Uterus (tissue), 4 donors: ENCODE results near the gene LILRA5. TPM values are rescaled to one million over a fixed set of nuclear protein-coding genes. Genes with fewer than 3 reads are reported as not detected.

Experiments used
- DNase-seq, 2 donors: peaks; one replicate each; pipeline ENCODE4 v3.0.0-alpha.2; 2019 to 2020
- H3K27ac ChIP-seq, 2 donors: fragments of 200-600 bp; sonication (generic); 1 replicate in 1 of 2; 2 replicates in 1 of 2; pipeline ENCODE4 v1.5.1; 2016 to 2018
- H3K27me3 ChIP-seq, 2 donors: fragments of 200-600 bp; sonication (generic); one replicate each; pipeline ENCODE4 v1.5.1; 2018 to 2019; ENCODE audit warnings: control low read depth in 1 of 2
- H3K36me3 ChIP-seq, 2 donors: fragments of 200-600 bp; sonication (generic); one replicate each; pipeline ENCODE4 v1.5.1; 2019; ENCODE audit warnings: control low read depth in 1 of 2
- H3K4me1 ChIP-seq, 2 donors: fragments of 200-600 bp; sonication (generic); one replicate each; pipeline ENCODE4 v1.5.1; 2018 to 2019; ENCODE audit warnings: control low read depth in 1 of 2
- H3K4me3 ChIP-seq, 2 donors: fragments of 200-600 bp; sonication (generic); 1 replicate in 1 of 2; 2 replicates in 1 of 2; pipeline ENCODE4 v1.5.1; 2018 to 2019; ENCODE audit warnings: mild to moderate bottlenecking in 1 of 2
- H3K9me3 ChIP-seq, 2 donors: fragments of 200-600 bp; sonication (generic); one replicate each; pipeline ENCODE4 v1.5.1; 2019; ENCODE audit warnings: control low read depth in 1 of 2
- POLR2A ChIP-seq, 2 donors: fragments of 450-650 bp; IDR thresholded peaks; one replicate each; pipeline ENCODE4 v1.6.1; 2016; ENCODE audit warnings: antibody characterized with exemption in 2 of 2, mild to moderate bottlenecking in 1 of 2, moderate library complexity in 1 of 2
- intact Hi-C: fragments of 100-400 bp; cut with DNase I; formaldehyde crosslinking; loops from one replicate; pipeline ENCODE4 v1.15.1; 2023; ENCODE audit warnings: low total_unique reads
- total RNA-seq, 4 donors: library from RNA; depleted of rRNA in 3 of 4; stranded (reverse); fragments of >200 nt in 3 of 4; gene quantifications; one replicate each; pipeline versions ENCODE4 v1.1.0 to v1.2.4, GENCODE V29; 2014 to 2023
- TF ChIP-seq, protein P1 (sequence below), 4 experiments: fragments of 200-600 bp in 2 of 4; fragments of 450-650 bp in 2 of 4; sonication (generic) in 2 of 4; IDR thresholded peaks; one replicate each; pipeline ENCODE4 v1.5.1; 2016 to 2019; ENCODE audit warnings: antibody characterized with exemption in 4 of 4, mild to moderate bottlenecking in 2 of 4, moderate library complexity in 1 of 4
- donor health status: DM: yes; HTN: yes; CAD: no.

The LILRA5 gene
- total RNA-seq, 4 donors from 2014 or later = 0.35 to 9.7 (median 2.8) TPM; not detected in 1

GRCh38 chr19:54345938-54346386 lies 33.0 kb upstream of the LILRA5 start:
- TF ChIP-seq, protein P1, sequence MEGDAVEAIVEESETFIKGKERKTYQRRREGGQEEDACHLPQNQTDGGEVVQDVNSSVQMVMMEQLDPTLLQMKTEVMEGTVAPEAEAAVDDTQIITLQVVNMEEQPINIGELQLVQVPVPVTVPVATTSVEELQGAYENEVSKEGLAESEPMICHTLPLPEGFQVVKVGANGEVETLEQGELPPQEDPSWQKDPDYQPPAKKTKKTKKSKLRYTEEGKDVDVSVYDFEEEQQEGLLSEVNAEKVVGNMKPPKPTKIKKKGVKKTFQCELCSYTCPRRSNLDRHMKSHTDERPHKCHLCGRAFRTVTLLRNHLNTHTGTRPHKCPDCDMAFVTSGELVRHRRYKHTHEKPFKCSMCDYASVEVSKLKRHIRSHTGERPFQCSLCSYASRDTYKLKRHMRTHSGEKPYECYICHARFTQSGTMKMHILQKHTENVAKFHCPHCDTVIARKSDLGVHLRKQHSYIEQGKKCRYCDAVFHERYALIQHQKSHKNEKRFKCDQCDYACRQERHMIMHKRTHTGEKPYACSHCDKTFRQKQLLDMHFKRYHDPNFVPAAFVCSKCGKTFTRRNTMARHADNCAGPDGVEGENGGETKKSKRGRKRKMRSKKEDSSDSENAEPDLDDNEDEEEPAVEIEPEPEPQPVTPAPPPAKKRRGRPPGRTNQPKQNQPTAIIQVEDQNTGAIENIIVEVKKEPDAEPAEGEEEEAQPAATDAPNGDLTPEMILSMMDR (IDR thresholded peaks at IDR 0.05) = no peak
- no peak for TF ChIP-seq POLR2A (IDR thresholded peaks at IDR 0.05)
- intact Hi-C loops = no loop called here
- H3K4me1 ChIP-seq = no peaks in the 10 kb centered on the region

GRCh38 chr19:54343868-54344267 lies 30.9 kb upstream of the LILRA5 start:
- TF ChIP-seq POLR2A (IDR thresholded peaks at IDR 0.05) = no peak
- TF ChIP-seq, protein P1 (IDR thresholded peaks at IDR 0.05) = no peak
- Histone ChIP-seq H3K36me3 (no peaks in the 10 kb centered on the region), H3K4me1 (no peaks in the 10 kb centered on the region), H3K27ac (no peak overlapping the region), H3K27me3 (no peaks in the 10 kb centered on the region), H3K9me3 (no peaks in the 10 kb centered on the region), H3K4me3 (no peak overlapping the region)
- no peak for DNase-seq
- intact Hi-C loops = no loop called here

More at GRCh38 chr19:54345938-54346386, 33.0 kb upstream of the LILRA5 start:
- H3K27me3 ChIP-seq = no peaks in the 10 kb centered on the region
- H3K27ac ChIP-seq = no peak overlapping the region
- DNase-seq = no peak
- H3K36me3 ChIP-seq = no peaks in the 10 kb centered on the region
- no peak overlapping the region for H3K4me3 ChIP-seq
- H3K9me3 ChIP-seq = no peaks in the 10 kb centered on the region

GRCh38 chr19:54341295-54341694 lies 28.3 kb upstream of the LILRA5 start:
- Histone ChIP-seq H3K4me3 (no peak overlapping the region), H3K36me3 (no peaks in the 10 kb centered on the region), H3K4me1 (no peaks in the 10 kb centered on the region), H3K27me3 (no peaks in the 10 kb centered on the region), H3K9me3 (no peaks in the 10 kb centered on the region), H3K27ac (no peak overlapping the region)
- no peak for DNase-seq
- no peak for TF ChIP-seq POLR2A (IDR thresholded peaks at IDR 0.05)
- TF ChIP-seq, protein P1 (IDR thresholded peaks at IDR 0.05) = no peak
- intact Hi-C loops = no loop called here

DNA sequence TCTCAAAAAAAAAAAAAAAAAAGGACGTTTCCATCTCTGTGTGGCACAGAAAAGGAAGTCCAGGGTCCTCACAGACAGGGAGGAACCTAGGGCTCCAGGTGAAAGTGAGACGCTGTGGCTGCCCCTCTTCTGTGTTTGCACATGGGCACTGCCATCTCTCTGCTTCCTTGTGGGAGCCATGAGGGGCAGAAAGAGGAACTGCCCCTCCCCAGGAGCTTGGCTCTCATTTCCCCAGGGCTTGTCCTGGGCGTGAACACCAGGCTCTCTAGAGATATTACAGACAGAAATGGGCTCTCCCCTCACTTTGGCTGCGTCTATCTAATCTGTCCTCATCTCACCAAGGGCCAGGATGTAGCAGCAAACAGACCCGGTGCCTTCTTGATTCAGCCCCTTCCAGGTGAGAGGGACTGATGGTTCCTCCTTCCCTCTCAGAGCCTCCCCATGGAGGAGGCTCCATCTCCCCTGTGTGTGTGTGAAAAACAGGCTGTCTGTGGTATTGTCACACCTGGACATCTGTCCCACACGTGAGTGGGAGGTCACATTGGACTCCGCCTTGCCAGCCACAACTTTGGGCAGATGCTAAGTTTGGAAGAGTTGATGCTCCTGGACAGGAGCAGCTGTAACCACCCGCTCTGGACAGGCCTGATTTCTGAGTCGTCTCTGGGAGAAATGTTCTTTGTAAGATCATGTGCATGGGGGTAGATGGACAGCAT lies 26.8 kb upstream of the LILRA5 start:
- intact Hi-C loops = no loop called here

GRCh38 chr19:54338521-54338920 lies 25.6 kb upstream of the LILRA5 start:
- H3K27me3 ChIP-seq = no peaks in the 10 kb centered on the region
- no peak overlapping the region for H3K4me3 ChIP-seq
- no peak for DNase-seq
- no peaks in the 10 kb centered on the region for H3K36me3 ChIP-seq
- H3K4me1 ChIP-seq = no peaks in the 10 kb centered on the region
- H3K27ac ChIP-seq = no peak overlapping the region
- no peak for TF ChIP-seq POLR2A (IDR thresholded peaks at IDR 0.05)
- TF ChIP-seq, protein P1 (IDR thresholded peaks at IDR 0.05) = no peak
- intact Hi-C loops = no loop called here
- no peaks in the 10 kb centered on the region for H3K9me3 ChIP-seq

More for the DNA sequence above, 26.8 kb upstream of the LILRA5 start:
- no peak for TF ChIP-seq POLR2A (IDR thresholded peaks at IDR 0.05)
- no peak for DNase-seq
- H3K4me1 ChIP-seq = no peaks in the 10 kb centered on the region
- no peaks in the 10 kb centered on the region for H3K9me3 ChIP-seq
- H3K4me3 ChIP-seq = no peak overlapping the region
- no peaks in the 10 kb centered on the region for H3K36me3 ChIP-seq
- no peak overlapping the region for H3K27ac ChIP-seq
- H3K27me3 ChIP-seq = no peaks in the 10 kb centered on the region
